HG03066 (cell line): Measurements from ENCODE around the gene KRT17.

ENCODE experiments used
- ATAC-seq: cut with Tn5 transposase; IDR thresholded peaks from one replicate; pipeline ENCODE4 v1.9.1; 2021; ENCODE audit warnings: low read depth; ENCODE audit not compliant: unreplicated experiment

The KRT17 gene

DNA sequence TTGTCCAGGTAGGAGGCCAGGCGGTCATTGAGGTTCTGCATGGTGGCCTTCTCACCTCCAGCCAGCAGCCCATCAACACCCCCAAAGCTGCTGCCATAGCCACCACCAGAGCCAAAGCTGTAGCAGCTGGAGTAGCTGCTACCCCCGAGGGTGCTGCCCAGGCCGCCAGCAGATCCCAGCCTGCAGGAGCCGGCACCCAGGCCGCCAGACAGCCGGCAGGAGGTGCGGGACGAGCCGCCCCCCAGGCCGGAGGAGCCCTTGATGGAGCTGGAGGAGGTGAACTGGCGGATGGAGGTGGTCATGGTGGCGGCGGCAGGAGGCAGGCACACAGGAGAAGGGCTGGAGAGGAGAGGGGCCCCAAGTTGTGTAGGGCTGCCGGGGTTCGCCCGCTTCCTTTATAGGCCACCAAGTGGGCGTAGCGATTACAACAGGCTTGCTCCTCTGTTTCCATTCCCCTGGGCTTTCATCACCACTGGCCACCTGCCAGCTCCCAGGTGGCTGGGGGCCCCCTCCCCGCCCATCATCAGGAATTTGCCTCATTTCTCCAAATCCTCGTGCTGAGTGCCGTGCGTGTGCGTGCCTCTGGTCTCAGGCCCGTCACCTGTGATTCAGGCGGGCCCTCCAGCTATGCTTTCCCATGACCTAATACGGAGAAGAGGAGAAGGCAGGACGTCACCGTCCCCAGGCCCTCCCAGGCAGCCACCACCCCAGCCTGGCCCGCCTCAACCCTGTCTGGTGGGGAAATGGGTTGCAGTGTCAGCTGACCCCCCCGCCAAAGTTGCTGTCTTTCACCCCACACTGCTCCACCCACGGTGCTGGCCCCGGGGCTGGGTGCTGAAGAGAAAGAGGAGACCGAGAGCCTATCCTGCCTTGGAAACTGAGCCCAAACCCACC is at the start of gene KRT17:
KRT17 (minus strand) TSS at position 368 of the 894 bp plus-strand sequence; CDS start at position 302, 66 bp downstream.
- no peak for ATAC-seq

DNA sequence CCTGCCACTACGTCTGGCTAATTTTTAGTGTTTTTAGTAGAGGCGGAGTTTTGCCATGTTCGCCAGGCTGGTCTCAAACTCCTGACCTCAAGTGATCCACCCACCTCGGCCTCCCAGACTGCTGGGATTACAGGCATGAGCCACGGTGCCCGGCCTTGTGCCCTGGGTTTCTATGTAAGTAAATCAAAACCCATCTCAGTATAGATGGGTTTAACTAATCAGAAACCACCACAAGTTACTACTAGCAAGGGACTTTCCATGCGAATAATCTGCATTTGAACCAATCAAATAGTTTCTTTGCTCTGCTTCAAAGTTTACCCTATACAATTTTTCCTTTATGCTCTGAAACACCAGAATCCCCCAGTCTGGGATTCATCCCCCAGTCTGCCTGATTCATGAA is 47.8 kb upstream of the KRT17 start:
- no peak for ATAC-seq

DNA sequence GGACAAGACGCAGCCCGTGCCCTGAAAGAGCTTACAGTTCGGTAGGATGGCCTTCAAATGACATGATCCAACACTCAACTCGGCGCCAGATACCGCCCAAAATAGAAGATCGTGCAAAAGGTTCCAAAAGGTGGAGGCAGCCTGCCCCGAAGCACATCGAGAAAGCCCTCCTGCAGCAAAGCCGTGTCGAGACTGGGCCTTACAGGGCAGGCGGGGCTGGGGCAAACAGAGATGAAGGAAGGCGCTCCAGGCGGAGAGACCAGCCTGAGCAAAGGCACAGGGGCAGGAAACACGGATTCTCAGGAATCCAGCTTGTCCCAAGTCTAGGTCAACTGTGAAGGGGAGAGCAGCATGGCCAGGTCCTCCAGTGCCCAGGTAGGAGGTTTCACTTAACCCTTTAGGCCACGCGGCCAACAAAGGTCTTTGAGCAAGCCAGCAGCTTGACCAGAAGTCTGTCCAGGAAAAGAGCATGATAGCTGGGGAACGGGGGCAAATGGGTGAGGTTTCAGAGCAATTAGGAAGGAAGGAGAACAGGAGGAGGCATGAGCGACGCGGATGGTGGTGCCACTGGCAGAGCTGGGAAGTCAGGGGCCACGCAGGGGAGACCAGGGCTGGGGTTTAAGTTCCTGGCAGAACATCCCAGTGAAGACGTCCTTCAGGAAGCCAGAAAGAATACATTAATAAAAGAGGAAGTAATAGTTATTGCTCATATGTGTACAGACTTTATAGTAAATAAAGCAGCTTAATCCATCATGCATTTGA is 43.1 kb upstream of the KRT17 start:
- ATAC-seq: no peak

DNA sequence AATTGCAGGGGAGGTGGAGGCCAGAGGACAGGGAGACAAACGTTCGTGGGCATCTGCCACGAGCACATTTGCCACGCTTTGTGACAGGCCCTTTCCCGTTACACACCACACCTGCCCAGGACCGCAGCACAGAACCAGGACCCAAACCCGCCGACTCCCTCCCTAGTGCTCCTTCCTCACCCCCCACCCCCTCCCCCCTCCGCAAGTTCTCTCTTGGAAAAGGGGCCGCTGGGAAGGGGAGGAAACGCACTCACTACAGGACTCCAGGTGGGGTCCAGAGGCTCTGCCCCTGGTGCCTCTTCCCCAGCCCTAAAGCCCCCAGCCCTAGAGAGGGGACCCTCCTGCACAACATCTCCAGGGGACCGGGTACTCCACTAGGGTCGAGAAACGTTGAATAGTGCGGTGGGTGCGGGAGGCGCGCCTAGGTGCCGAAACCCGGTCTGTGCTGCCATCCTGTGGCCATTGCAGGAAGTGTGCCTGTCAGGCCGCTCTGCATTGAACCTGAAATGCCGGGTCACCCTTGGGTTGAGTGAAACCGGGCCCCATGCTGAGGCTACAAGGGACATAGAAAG is 42.4 kb upstream of the KRT17 start:
- ATAC-seq: peak; percentile 50

DNA sequence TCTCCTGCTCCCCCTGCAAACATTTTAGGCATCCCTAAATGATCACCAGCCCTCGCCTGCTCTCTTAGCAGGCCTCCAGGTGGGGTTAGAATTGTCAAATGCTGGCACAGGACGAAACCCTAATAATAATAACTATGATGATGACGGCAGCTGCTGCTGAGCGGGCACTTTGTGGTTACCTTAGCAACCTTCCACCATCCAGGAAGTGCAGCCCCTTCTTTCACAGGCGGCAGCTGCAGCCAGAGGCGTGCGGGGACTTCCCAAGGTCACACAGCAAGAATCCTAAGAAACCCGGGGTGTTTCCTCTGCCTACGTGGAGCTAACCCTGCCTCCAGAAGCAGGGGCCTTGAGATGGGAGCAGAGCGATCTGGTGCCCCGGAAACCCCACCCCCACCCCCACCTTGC is 41.9 kb upstream of the KRT17 start:
- ATAC-seq: peak; percentile 28

DNA sequence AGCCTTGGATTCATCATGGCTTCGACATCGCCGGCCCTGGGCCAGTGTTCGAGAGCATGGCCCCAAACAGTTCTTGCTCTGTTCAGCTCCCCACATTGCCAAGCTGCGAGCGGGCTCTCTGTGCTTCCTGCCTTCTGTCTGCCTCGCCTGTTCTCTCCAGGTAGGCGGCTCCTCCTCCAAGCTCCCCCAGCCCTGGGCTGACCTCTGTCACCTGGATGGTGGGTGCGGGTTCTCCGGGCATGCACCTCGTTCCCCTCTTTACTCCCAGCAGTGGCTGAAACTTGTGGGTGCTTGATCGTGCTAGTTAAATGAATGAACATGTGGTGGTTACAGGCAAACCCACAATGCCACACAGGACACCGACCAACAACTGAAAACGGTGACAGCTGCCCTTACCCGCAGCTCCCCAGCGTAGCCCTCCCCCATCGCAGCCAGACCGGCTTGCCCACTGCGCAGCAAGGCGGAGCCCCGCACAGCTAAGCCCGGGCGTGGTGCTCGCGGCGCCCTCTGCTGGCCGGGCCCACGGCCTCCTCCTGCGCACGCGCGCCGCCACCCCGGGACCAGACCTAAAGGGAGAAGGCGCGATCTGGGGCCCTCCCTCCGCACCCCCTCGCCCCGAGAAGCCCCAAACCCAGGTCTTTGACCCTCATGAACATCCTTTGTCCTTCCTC is 41.3 kb upstream of the KRT17 start:
- peak; percentile 62 for ATAC-seq

DNA sequence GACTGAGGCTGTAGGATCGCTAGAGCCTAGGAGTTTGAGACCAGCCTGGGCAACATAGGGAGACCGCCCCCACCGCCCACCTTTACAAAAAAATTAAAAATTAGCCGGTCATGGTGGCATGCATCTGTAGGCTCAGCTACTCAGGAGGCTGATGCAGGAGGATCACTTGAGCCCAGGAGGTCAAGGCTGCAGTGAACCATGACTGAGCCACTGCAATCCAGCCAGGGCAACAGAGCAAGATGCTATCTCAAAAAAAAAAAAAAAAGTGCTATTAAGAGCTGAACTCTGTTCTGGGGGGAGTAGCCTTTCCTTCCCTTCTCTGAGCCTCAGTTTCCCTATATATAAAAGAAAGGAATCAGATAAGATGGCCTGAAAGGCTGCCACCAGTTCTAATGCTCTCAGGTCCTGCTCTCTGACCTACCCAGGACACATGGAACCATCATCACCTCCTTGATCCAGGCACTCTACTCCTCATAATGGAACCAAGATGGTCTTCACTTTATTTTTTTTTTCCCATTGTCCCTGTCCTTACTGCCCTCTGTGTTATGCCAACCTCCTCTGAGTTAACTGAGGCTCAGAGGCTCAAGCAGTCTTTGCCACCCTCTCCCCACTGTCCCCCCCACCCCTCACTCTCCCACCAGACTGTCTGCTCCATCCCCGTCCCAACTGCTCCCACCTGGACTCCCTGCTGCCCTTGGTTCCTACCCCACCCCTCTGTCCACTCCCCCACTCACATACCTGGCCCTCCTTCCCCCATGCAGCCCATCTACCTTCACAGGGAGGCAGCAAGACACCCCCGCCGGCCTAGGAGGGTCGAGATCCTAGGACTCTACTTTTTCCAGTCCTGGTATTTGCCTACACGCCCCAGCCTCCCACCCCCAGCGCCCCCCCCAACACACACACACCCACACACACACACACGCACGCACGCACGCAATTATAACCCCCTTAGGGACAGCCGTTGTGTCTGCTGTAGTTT is 40.5 kb upstream of the KRT17 start:
- no peak for ATAC-seq

DNA sequence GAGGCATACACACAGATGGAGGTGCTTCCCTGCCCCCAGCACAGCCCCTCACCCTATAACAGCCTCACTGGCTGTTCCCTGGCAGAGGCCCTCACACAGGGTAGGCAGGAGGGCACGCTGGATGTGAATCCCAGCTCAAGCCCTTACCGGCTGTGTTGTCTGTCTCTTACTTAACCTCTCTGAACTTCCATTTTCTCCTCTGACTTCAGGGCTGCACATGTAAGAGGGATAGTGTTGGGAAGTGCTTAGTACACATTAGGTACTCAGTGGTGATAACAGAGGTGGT is 39.7 kb upstream of the KRT17 start:
- no peak for ATAC-seq

DNA sequence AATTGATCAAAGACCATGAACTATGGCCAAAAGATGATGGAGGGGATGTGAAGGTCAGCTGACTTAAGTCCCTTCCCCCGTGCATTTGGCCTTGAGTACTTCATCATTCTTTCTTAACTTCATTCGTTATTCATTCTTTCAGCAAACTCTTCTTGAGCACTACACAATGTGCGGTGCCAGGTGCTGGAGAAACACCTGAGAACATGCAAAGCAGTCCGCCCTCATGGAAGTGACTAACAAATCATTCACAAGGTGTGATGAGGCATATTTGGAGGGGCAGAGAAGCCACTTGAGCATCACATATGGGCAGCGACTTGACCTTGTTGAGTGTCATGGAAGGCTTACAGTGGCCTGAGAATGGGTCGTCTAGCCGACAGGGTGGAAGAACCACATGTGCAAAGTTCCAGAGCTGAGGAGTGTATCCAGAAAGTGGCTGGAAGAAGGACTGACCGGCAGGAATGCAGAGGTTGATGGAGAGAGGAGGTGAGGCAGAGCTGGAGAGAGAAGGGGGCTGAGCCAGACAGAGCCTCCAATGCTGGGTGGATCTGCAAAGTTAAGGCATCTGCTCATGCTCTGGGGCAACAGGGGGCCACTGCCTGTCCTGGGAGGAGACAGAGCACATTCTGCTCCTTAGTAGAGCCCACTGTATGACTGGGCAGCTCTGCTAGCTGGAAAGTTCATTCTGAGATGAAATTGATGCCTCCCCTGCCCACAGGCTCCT is 39.2 kb upstream of the KRT17 start:
- no peak for ATAC-seq

DNA sequence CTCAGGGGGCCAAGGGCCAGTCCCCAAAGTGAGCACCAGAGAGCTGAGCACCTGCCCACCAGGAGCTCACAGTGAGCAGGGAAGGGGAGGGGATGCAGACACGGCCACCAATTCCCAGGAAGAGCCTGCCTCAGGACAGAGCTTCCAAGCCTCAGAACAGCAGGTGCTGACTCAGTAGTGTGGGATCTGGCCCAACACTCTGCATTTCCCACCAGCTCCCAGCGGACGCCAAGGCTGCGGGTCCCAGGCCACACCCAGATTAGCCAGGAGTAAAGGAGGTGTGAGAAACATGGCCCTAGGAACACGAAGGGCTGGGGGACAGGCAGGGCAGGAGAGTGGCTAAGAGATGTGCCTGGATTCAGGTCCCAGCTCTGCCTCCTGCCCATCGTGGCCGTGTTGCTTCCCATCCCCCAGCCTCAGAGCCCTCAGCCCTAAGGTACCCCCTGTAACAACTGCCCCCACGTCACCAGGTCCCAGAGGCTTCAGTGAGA is 35.9 kb upstream of the KRT17 start:
- no peak for ATAC-seq

DNA sequence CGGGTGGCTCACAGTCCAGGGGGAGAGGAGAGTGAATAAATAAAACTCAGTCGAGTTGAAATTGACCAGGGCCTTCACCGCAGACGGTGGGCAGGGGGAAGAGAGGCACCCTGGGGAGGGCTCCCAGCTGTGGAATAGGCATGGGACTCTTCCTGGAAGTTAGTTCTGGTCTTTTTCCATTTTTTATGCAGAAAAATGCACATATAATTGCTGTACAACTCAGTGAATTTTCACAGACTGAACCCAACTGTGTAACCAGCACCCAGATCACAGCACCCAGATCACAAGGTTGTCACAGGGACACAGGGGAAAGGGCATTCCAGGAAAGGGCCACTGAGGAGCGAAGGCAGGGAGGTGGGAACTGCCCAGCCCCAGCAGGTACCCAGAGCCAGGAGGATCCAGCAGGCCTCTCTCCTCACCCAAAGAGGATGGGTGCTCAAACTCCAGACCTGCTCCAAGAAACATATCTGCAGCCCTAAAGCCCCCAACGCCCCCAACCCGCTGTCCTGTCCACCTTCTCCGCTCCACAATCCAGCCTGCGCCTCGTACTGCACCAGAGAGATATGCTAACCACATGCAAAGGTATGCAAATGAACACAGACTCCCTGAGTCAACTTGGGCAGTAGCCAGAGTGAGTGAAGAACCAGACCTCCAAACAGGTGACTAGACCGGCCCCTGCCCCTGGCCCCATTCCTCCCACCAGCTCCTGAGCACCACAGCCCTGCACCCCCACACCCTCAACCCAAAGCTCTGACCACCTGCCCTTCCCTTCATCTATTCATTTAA is 35.2 kb upstream of the KRT17 start:
- ATAC-seq: no peak

DNA sequence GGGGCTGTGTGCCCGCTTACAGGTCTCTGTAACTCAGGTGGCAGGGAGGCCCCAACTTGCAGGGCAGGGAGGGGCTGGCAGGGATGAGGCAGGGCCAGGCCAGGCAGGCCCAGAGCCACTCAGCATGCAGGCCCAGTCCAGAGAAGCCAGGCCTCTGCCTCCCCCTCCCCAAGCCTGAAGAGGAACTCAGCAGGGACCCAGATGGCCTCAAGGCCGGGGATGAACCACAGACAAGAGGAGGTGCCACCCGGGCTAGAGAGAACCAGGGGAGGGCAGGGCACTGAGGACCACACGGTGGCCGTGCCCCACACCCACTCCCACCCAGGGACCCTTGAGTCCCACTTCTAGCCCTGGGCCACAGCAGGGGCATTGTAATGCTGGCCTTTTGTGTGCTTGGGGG is 34.5 kb upstream of the KRT17 start:
- no peak for ATAC-seq

DNA sequence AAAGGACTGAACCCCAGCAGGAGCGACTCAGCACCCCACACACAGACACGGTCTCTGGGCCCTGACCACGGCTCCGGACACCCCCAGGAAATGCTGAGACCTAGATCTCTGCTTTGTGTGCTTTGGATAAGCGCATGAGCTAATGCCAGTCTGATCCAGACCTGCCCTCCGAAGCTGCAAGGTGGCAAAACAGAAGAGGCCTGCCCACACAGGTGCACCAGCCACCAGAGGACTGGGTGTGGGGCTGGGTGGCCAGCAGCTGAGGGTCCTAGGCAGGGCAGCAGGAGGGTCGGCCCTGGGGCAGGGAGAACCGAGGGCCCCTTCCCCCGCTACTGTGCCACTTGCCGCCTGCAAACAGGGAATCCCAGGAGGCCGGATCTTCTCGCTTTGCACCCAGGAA is 33.6 kb upstream of the KRT17 start:
- ATAC-seq: no peak

DNA sequence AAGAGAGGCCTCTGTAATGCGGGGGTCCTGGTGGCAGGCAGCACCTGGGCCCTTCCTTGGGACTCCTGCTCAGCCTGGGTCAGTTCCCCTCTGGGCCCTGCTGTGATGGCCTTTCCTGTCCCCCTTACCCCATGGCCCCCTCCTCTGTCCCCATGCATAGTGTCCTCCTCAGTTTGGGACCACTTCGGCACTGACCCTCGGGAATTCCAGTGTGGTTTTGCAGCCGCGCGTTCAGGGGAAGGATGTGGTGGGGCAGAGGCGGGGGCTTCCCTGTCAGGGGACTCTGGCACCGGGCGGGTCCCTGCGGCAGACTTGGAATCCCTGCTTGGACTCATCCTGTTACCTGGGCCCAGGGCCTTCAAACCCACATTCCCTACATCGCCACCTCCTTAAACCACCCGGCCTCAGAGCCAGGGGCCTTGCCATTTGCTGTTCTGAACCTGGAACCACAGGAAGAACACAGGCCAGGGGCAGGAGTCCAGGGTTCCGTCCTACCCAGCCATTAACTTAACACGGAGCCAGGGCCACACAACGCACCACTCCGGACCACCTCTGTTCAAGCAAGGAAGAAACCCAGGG is 32.9 kb upstream of the KRT17 start:
- ATAC-seq: no peak

DNA sequence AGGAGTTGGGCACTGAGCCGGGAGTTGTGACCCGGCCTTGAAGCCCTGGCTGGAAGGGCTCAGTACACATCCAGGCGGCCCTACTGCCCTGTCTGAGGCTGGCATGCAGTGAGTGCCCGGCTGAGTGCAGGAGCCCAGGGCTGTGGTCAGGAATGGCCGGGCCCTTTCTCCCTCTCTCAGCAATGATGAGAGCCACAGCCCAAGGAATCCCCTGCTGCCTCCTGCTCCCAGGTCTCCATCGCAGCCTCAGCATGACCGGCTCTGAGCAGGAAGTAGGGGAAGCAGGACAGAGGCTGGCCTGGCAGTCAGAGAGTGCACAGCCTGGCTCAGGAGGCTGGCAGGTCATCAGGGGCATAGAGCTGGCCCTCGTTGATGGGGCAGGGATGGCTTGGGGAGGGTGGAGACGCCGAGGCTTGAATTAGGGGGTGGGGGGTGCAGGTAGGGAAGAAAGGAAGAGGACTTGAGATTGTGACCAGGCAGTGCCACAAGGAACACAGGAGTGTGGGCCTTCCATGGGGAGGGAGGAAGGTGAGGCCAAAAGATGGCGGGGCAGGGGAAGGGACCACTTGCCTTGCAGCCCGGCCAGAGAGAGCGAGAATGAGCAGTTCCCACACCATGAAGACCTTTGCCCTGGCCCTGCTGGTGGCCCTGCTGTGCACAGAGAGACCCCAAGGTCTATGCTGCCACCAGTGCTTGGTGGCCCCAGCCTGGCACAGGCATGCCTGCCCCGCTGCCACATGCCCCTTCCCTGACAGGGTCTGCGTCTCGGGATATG is 32.1 kb upstream of the KRT17 start:
- ATAC-seq: no peak

DNA sequence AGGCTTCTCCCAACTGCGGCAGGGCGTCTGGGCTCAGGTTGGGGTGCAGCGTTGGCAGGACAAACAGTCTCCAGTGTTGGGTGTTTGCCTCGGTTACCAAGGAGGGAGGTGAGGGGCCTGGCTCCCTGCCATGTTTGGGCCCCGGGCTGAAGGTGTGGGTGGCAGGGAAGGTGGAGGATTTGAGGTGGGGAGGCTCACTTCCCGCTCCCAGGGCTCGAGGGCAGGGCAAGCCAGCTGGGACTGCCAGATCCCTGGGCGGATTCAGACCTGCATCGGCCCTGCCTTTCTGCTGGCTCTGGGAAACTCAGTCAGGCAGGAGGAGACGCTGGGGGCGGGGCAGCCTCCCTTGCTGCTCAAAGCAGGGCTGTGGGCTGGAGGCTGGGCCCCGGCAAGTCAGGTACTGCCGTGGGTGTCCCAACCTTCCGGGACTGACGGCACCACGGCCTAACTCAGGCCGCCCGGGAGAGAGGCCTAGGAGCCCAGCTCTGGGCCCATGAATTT is 31.3 kb upstream of the KRT17 start:
- ATAC-seq: no peak
